Measurements from ENCODE around the gene BOD1L1. TPM values are rescaled to one million over a fixed set of nuclear protein-coding genes. Genes with fewer than 3 reads are reported as not detected.

The BOD1L1 gene
- total RNA-seq, 4 donors from 2014 or later, result 36.9 to 74.1 (median 49.6) TPM

DNA sequence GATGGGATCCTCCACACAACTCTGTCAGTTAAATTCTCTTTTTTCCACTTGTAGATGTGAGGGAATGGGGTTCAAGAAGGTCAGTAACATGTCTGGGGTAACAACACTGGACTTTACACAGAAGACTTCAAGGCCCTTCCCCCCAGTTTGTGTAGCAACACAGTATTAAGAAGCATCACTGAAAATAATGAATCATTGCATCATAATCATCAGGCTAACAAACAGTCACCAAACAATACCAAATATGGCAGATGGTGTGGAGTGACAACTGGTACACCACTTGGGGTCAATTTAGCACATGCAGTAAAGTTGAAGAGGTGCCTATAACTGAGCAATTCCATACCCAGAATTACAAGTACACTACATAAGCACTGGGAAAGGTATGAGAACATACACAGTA, 38.6 kb downstream of the BOD1L1 start:
- Histone ChIP-seq H3K27ac (no peak overlapping the region), H3K9me3 (no peaks in the 10 kb centered on the region), H3K4me1 (no peaks in the 10 kb centered on the region), H3K36me3 (peaks cover 36 to 53% of the 10 kb centered on the region in 2 donors), H3K27me3 (no peaks in the 10 kb centered on the region), H3K4me3 (replicated peaks in 1 of 3) (no peak overlapping the region)
- no peak for TF ChIP-seq POLR2A (IDR thresholded peaks at IDR 0.05)
- TF ChIP-seq, protein P1, sequence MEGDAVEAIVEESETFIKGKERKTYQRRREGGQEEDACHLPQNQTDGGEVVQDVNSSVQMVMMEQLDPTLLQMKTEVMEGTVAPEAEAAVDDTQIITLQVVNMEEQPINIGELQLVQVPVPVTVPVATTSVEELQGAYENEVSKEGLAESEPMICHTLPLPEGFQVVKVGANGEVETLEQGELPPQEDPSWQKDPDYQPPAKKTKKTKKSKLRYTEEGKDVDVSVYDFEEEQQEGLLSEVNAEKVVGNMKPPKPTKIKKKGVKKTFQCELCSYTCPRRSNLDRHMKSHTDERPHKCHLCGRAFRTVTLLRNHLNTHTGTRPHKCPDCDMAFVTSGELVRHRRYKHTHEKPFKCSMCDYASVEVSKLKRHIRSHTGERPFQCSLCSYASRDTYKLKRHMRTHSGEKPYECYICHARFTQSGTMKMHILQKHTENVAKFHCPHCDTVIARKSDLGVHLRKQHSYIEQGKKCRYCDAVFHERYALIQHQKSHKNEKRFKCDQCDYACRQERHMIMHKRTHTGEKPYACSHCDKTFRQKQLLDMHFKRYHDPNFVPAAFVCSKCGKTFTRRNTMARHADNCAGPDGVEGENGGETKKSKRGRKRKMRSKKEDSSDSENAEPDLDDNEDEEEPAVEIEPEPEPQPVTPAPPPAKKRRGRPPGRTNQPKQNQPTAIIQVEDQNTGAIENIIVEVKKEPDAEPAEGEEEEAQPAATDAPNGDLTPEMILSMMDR (IDR thresholded peaks at IDR 0.05), result no peak
- no peak for DNase-seq
- intact Hi-C loops (cut with DNase I), result no loop called here

DNA sequence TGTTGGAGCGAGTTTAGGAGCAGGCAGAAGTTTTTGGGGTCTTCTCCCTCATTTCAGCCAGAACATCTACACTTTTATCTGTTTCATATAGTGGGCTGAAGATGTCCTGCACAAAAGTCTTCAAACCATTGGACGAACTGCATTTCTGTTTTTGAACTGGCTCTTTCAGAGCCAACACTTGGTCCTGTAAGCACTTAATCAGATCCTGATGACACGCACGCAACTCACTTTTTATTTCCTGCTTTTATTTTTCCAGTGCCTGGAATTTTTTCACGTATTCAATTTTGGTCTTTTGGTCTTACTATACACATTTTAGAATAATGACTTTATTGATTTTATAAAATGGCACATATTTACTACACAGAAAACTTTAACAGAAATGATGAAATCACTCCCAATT, 43.0 kb downstream of the BOD1L1 start:
- intact Hi-C loops (cut with DNase I), result no loop called here
- H3K36me3 ChIP-seq, result peaks cover 45 to 73% of the 10 kb centered on the region in 2 donors
- H3K27me3 ChIP-seq, result no peaks in the 10 kb centered on the region
- no peak overlapping the region for H3K27ac ChIP-seq
- H3K9me3 ChIP-seq, result no peaks in the 10 kb centered on the region
- no peaks in the 10 kb centered on the region for H3K4me1 ChIP-seq
- DNase-seq, result no peak
- no peak overlapping the region for H3K4me3 ChIP-seq (replicated peaks in 1 of 3)
- WGBS, 2 donors, result 94 to 95% methylated on average over 5 of the region's 5 CpGs
- no peak for TF ChIP-seq POLR2A (IDR thresholded peaks at IDR 0.05)
- TF ChIP-seq, protein P1 (IDR thresholded peaks at IDR 0.05), result no peak

DNA sequence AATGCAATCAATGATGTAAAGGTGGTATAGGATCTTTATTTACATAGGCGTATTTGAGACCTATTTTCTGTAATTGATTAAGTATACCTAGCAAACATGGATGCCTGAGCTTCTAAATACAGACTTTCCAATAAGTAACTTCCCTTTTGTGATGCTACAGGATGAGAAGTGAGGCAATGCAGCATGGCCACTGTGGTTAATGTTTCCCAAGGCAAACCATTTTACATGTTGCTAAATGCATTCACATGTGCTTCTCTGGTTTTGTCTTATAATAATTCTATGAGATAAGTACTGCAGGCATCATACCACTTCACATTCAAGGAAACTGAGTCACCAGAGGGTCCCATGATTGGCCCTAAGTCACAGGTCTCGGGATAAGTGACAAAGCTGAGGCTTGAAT, 47.5 kb downstream of the BOD1L1 start:
- no peak overlapping the region for H3K27ac ChIP-seq
- 93 to 98% methylated on average over 2 of the region's 2 CpGs for WGBS, 2 donors
- H3K4me1 ChIP-seq, result no peaks in the 10 kb centered on the region
- H3K27me3 ChIP-seq, result no peaks in the 10 kb centered on the region
- H3K36me3 ChIP-seq, result peaks cover 54 to 76% of the 10 kb centered on the region in 2 donors
- no peak overlapping the region for H3K4me3 ChIP-seq (replicated peaks in 1 of 3)
- no peaks in the 10 kb centered on the region for H3K9me3 ChIP-seq
- TF ChIP-seq, protein P1 (IDR thresholded peaks at IDR 0.05), result no peak
- no peak for TF ChIP-seq POLR2A (IDR thresholded peaks at IDR 0.05)
- no peak for DNase-seq
- intact Hi-C loops (cut with DNase I), result no loop called here

DNA sequence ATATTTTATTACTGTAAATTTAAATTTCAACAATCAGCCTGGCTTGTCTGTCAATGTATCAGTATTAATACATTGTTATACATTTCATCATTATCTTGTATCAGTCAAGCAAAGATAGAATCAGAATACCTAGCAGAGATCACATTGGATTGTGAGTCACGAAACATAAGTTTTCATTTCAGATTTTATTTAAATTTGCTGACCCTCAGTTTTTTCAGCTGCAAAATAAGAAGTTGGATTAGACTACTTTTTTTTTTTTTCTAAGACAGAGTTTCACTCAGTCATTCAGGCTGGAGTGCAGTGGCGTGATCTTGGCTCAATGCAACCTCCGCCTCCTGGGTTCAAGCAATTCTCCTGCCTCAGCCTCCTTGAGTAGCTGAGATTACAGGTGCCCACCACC, 49.9 kb downstream of the BOD1L1 start:
- Histone ChIP-seq H3K36me3 (peaks cover 64 to 79% of the 10 kb centered on the region in 2 donors), H3K27me3 (no peaks in the 10 kb centered on the region), H3K27ac (no peak overlapping the region), H3K9me3 (no peaks in the 10 kb centered on the region), H3K4me1 (no peaks in the 10 kb centered on the region), H3K4me3 (replicated peaks in 1 of 3) (no peak overlapping the region)
- intact Hi-C loops (cut with DNase I), result no loop called here
- WGBS, 2 donors, result 97 to 99% methylated on average over 3 of the region's 3 CpGs
- DNase-seq, result no peak
- TF ChIP-seq, protein P1 (IDR thresholded peaks at IDR 0.05), result no peak
- no peak for TF ChIP-seq POLR2A (IDR thresholded peaks at IDR 0.05)

DNA sequence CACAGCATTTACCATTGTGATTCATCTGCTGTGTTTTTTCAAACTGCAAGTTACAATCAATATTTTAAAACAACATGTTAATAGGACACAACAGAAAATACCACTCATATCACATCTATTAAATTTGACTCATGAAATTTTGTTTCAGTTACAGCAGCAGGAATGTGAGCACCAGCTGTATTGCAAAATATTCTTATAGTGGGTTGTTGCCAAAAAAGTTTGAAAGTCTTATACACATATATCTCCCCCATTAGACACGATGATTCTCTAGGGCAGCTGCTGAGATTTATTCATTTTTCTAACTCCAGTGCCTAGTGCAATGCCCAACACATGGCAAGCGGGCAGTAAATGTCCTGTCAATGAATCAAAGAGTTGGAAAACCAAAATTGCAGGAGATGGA, 56.6 kb downstream of the BOD1L1 start:
- intact Hi-C loops (cut with DNase I), result no loop called here
- Histone ChIP-seq H3K27me3 (no peaks in the 10 kb centered on the region), H3K4me1 (no peaks in the 10 kb centered on the region), H3K36me3 (peaks cover 41 to 54% of the 10 kb centered on the region in 2 donors), H3K27ac (no peak overlapping the region), H3K4me3 (replicated peaks in 1 of 3) (no peak overlapping the region), H3K9me3 (no peaks in the 10 kb centered on the region)
- no peak for TF ChIP-seq POLR2A (IDR thresholded peaks at IDR 0.05)
- TF ChIP-seq, protein P1 (IDR thresholded peaks at IDR 0.05), result no peak
- 94 to 98% methylated on average over 2 of the region's 2 CpGs for WGBS, 2 donors
- no peak for DNase-seq
